Right atrium auricular region (tissue), 2 donors: ENCODE measurements around the gene KASH5. TPM values are rescaled to one million over a fixed set of nuclear protein-coding genes. Genes with fewer than 3 reads are reported as not detected.

Experiments used
- DNase-seq: peaks from one replicate; pipeline ENCODE4 v3.0.0-alpha.2; 2019; ENCODE audit warnings: low spot score
- H3K27ac ChIP-seq, 2 donors: fragments of 200-600 bp; sonication (generic); 1 replicate in 1 of 2; 2 replicates in 1 of 2; pipeline ENCODE4 v1.5.1; 2016 to 2019
- H3K27me3 ChIP-seq, 2 donors: fragments of 200-600 bp; sonication (generic); one replicate each; pipeline versions ENCODE4 v1.5.1 to v1.6.0; 2017 to 2019
- H3K36me3 ChIP-seq: fragments of 200-600 bp; sonication (generic); one replicate; pipeline ENCODE4 v1.5.1; 2016
- H3K4me1 ChIP-seq, 2 donors: fragments of 200-600 bp; sonication (generic); one replicate each; pipeline versions ENCODE4 v1.5.1 to v1.6.0; 2017 to 2019
- H3K4me3 ChIP-seq, 2 donors: fragments of 200-600 bp; sonication (generic); 1 replicate in 1 of 2; 2 replicates in 1 of 2; pipeline ENCODE4 v1.5.1; 2017 to 2019; ENCODE audit warnings: mild to moderate bottlenecking in 1 of 2, moderate library complexity in 1 of 2
- H3K9me3 ChIP-seq, 2 donors: fragments of 200-600 bp; sonication (generic); one replicate each; pipeline ENCODE4 v1.5.1; 2019
- total RNA-seq, 2 donors: library from RNA; depleted of rRNA; stranded (reverse); fragments of >200 nt; gene quantifications; one replicate each; pipeline ENCODE4 v1.1.0, GENCODE V29; 2016
- TF ChIP-seq, protein P1 (sequence below), 2 donors: fragments of 200-600 bp; sonication (generic); IDR thresholded peaks; one replicate each; pipeline ENCODE4 v1.5.1; 2019; ENCODE audit warnings: antibody characterized with exemption in 2 of 2

KASH5 gene
- total RNA-seq, 2 donors from 2014 or later = not detected

GRCh38 chr19:49461656-49462055 is 73.6 kb downstream of the KASH5 start:
- DNase-seq = no peak
- Histone ChIP-seq H3K9me3 (no peaks in the 10 kb centered on the region), H3K4me3 (no peak overlapping the region), H3K4me1 (peaks cover 0 to 4% of the 10 kb centered on the region in 2 donors), H3K27me3 (no peaks in the 10 kb centered on the region), H3K27ac (no peak overlapping the region), H3K36me3 (peaks cover 9% of the 10 kb centered on the region)
- TF ChIP-seq, protein P1, sequence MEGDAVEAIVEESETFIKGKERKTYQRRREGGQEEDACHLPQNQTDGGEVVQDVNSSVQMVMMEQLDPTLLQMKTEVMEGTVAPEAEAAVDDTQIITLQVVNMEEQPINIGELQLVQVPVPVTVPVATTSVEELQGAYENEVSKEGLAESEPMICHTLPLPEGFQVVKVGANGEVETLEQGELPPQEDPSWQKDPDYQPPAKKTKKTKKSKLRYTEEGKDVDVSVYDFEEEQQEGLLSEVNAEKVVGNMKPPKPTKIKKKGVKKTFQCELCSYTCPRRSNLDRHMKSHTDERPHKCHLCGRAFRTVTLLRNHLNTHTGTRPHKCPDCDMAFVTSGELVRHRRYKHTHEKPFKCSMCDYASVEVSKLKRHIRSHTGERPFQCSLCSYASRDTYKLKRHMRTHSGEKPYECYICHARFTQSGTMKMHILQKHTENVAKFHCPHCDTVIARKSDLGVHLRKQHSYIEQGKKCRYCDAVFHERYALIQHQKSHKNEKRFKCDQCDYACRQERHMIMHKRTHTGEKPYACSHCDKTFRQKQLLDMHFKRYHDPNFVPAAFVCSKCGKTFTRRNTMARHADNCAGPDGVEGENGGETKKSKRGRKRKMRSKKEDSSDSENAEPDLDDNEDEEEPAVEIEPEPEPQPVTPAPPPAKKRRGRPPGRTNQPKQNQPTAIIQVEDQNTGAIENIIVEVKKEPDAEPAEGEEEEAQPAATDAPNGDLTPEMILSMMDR (IDR thresholded peaks at IDR 0.05) = no peak

DNA sequence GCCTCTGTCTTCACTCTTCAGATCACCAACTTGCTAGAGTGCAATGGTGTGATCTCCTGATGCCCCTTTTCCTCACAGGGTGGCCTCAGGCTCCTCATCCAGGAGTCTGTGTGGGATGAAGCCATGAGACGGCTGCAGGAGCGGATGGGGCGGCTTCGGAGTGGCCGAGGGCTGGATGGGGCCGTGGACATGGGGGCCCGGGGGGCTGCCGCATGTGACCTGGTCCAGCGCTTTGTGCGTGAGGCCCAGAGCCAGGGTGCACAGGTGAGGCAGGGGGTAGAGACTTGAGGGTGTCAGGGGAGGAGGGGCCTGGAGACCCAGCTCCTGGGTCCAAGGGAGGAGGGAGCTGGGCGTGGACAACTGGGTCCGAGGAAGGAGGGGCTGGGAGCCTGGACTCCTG is 74.4 kb downstream of the KASH5 start:
- Histone ChIP-seq H3K4me3 (no peak overlapping the region), H3K36me3 (peaks cover 9% of the 10 kb centered on the region), H3K27ac (no peak overlapping the region), H3K4me1 (peaks cover 0 to 4% of the 10 kb centered on the region in 2 donors), H3K27me3 (no peaks in the 10 kb centered on the region), H3K9me3 (no peaks in the 10 kb centered on the region)
- TF ChIP-seq, protein P1 (IDR thresholded peaks at IDR 0.05) = no peak
- DNase-seq = no peak

DNA sequence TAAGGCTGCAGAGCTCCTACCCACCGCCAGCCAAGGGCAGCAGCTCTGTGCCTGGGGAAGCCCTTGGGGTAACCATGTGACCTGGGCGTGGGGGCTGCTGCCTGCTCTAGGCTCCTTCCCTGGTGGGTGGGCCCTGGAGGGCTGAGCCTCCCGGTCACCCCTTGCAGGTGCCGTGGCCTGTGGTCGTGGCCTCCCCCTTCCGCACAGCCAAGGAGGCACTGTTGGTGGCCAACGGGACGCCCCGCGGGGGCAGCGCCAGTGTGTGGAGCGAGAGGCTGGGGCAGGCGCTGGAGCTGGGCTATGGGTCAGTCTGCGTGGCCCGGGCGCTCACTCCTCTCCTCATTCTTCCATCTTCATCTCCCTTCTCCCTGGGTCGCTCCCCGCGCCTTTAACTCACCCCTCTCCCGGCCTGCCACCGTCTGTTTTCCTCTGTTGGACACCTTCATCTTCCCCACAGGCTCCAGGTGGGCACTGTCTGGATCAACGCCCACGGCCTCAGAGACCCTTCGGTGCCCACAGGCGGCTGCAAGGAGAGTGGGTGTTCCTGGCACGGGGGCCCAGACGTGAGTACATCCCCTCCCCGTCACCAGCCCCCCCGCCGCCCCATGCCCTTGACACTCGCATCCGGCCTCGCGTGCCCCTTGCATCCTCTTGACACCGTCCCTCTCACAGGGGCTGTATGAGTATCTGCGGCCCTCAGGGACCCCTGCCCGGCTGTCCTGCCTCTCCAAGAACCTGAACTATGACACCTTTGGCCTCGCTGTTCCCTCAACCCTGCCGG is 76.1 kb downstream of the KASH5 start:
- TF ChIP-seq, protein P1 (IDR thresholded peaks at IDR 0.05) = no peak
- Histone ChIP-seq H3K36me3 (peaks cover 9% of the 10 kb centered on the region), H3K27me3 (no peaks in the 10 kb centered on the region), H3K27ac (no peak overlapping the region), H3K4me1 (peaks cover 0 to 11% of the 10 kb centered on the region in 2 donors), H3K9me3 (no peaks in the 10 kb centered on the region), H3K4me3 (no peak overlapping the region)
- DNase-seq = no peak

DNA sequence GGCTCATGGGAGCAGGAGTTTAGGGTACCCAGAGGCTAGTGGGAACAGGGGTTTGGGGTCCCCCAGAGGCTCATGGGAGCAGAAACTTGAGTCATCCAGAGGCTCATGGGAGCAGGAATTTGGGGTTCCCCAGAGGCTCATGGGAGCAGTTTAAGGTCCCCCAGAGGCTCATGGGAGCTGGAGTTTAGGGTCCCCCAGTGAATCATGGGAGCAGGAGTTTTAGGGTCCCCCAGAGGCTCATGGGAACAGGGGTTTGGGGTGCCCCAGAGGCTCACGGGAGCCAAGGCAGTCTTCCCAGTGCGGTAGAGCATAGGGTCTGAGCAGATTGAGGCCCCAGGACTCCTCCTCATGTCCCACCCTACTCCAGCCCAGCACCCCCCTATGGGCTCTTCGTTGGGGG is 77.3 kb downstream of the KASH5 start:
- TF ChIP-seq, protein P1 (IDR thresholded peaks at IDR 0.05) = no peak
- Histone ChIP-seq H3K9me3 (no peaks in the 10 kb centered on the region), H3K36me3 (peaks cover 6% of the 10 kb centered on the region)

More for the DNA sequence above, 77.3 kb downstream of the KASH5 start:
- no peak overlapping the region for H3K27ac ChIP-seq
- H3K4me3 ChIP-seq = no peak overlapping the region
- no peak for DNase-seq
- H3K27me3 ChIP-seq = no peaks in the 10 kb centered on the region
- H3K4me1 ChIP-seq = peaks cover 0 to 20% of the 10 kb centered on the region in 2 donors

Other genes with a start within 250 kb of the KASH5 start
- 1,000 to 10,000 TPM in 1 of 2 donors, 100 to 1,000 TPM in 1; 558 to 1,164 TPM for gene HRC, start 232.9 kb upstream of the KASH5 start, total RNA-seq
- 10 to 100 TPM; 20.6 to 22.8 TPM for gene TRPM4, start 230.5 kb upstream of the KASH5 start, total RNA-seq
- gene SLC6A16, start 63.1 kb upstream of the KASH5 start, total RNA-seq = under 1 TPM; 0.56 to 0.90 TPM
- gene CD37, start 52.8 kb upstream of the KASH5 start, total RNA-seq = 10 to 100 TPM in 1 of 2 donors, 1 to 10 TPM in 1; 2.6 to 12.1 TPM
- 10 to 100 TPM; 39.8 to 45.3 TPM for gene TEAD2, start 25.8 kb upstream of the KASH5 start, total RNA-seq
- gene DKKL1, start 24.4 kb upstream of the KASH5 start, total RNA-seq = not detected
- gene PTH2, start 35.2 kb downstream of the KASH5 start, total RNA-seq = not detected
- gene GFY, start 37.1 kb downstream of the KASH5 start, total RNA-seq = not detected
- under 1 TPM; 0.59 to 0.67 TPM for gene SLC17A7, start 53.3 kb downstream of the KASH5 start, total RNA-seq
- gene PIH1D1, start 63.6 kb downstream of the KASH5 start, total RNA-seq = 10 to 100 TPM; 55.8 to 61.5 TPM
- gene ALDH16A1, start 65.0 kb downstream of the KASH5 start, total RNA-seq = 10 to 100 TPM in 1 of 2 donors, 1 to 10 TPM in 1; 9.5 to 18.5 TPM
- 1 to 10 TPM; 1.1 to 2.6 TPM for gene FLT3LG, start 86.0 kb downstream of the KASH5 start, total RNA-seq
- 1,000 to 10,000 TPM in 1 of 2 donors, 100 to 1,000 TPM in 1; 765 to 1,868 TPM for gene RPL13A, start 99.4 kb downstream of the KASH5 start, total RNA-seq
- gene RPS11, start 108.2 kb downstream of the KASH5 start, total RNA-seq = 1,000 to 10,000 TPM; 1,048 to 2,648 TPM
- gene FCGRT, start 124.4 kb downstream of the KASH5 start, total RNA-seq = 100 to 1,000 TPM in 1 of 2 donors, 10 to 100 TPM in 1; 98.2 to 123 TPM
- 10 to 100 TPM; 15.8 to 17.2 TPM for gene RCN3, start 139.8 kb downstream of the KASH5 start, total RNA-seq
- 10 to 100 TPM; 39.0 to 62.3 TPM for gene NOSIP, start 192.3 kb downstream of the KASH5 start, total RNA-seq
- gene PRRG2, start 193.1 kb downstream of the KASH5 start, total RNA-seq = 1 to 10 TPM in 1 of 2 donors, under 1 TPM in 1; 0.63 to 2.3 TPM
- gene PRR12, start 202.9 kb downstream of the KASH5 start, total RNA-seq = 10 to 100 TPM in 1 of 2 donors, 1 to 10 TPM in 1; 6.6 to 13.3 TPM